ENCODE measurements around the gene VWA7.

The VWA7 gene

DNA sequence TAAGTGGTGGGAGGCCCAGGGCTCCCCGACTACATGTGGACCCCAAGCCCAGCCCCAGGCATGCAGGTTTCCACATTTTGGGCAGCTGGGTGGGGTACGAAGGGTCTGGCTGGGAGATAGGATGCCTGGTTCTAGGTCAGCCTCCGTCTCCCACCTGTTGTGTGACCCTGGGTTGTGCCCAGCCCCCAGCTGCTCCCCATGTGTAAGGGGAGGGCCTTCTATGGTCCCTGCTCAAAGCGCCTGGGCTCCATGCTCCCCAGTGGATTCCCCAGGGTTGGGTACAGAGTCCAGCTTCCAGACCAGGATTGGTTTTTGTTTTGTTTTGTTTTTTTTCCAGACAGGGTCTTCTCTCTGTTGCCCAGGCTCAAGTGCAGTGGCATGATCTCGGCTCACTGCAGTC, 1.1 kb upstream of the VWA7 start:
- no peak for ATAC-seq

DNA sequence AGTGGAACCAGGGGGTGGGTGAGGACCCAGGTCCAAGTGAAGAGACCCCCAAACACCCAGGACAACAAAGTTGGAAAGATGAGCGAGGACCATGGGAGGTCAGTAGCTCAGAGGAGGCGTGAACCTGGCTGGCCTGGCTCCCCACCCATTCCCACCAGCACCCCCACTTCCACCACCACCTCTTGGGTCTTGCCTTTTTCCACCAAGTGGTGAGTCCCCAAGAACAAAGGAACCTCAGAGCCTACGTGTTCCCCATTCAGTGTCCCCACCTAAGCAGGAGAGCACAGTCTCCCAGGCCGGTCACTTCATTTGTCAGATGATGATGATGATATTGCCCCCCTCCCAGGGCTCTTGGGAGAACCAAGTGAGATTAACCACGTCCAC, 531 bp upstream of the VWA7 start:
- no peak for ATAC-seq

- ATAC-seq = peak in 1 of 2 donors; percentile 2
Observed at GRCh38 chr6:31776485-31776988, 591 bp downstream of the VWA7 start.

DNA sequence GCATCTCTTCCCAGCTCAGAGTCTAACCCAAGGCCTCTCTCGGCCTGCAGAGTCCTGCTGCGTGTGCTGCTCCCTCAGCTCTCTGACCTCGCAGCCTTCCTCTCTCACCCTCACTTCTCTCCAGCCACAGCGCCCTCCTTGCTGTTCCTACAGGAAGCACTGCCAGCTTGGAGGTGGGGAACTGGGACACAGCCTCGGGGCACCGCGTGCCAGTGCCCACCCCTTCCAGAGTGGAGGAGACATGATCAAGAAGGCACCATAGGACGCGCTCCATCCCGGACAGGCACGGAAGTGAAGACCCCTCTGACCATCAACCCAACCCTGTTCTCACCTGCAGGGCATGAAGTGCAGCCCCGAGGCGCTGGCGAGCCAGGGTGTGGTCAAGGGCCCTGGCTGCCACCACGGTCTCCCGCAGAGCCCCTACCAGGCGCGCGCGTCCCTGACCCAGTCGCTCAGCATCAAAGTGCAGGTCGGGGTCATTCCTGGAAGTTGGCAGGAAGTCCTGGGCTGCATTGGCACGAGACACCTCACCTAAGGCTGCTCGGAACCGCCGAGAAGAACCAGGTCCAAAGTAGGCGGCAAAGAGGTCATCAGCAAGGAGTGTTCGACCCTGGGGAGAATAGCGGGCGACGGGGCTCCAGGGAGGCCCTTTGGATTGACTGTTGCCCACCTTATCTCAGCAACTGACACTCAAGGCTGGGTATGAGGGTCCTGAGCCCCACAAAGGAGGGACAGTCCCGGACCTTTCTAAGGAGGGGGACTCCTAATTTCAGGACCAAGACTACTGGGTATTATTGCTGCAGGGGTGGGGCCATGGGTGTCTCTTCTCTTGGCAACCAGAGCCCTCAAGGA, 1.3 kb downstream of the VWA7 start:
- no peak for ATAC-seq

- no peak for ATAC-seq
Observed at GRCh38 chr6:31775184-31775583, 1.9 kb downstream of the VWA7 start.

DNA sequence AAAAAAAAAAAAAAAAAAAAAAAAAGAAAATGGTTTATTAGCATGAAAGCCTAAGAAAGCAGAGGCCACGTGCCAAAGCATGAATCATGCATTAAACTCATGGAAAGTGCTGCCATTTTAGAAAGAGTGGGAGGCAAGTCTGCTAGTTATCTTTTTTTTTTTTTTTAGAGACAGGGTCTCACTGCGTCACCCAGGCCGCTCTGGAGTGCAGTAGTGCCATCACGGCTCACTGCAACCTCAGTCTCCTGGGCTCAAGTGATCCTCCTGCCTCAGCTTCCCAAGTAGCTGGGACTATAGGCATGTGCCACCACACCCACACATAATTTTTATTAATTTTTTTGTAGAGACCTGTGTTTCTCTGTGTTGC, 5.2 kb downstream of the VWA7 start:
- ATAC-seq = peak; percentile 31 to 50

DNA sequence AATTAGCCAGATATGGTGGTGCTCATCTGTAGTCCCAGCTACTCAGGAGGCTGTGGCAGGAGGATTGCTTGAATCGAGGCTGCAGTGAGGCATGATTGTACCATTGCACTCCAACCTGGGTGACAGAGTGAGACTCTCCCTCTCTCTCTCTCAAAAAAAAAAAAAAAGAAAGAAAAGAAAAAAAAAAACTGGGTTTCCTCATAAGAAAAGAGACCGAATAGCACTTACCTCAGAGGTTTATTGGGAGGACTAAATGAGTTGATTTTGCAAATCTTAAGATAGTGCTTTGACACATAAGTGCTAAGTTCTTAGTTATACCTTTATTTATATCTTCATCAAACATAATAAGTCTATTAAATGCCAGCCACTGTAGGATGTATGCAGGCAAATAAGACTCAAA, 6.3 kb downstream of the VWA7 start:
- ATAC-seq = no peak

GRCh38 chr6:31769684-31770371, 7.3 kb downstream of the VWA7 start:
- ATAC-seq = peak; percentile 79 to 85

- ATAC-seq = no peak
Observed at GRCh38 chr6:31768363-31769257, 8.5 kb downstream of the VWA7 start.

- no peak for ATAC-seq
Observed at GRCh38 chr6:31767096-31767645, 10.0 kb downstream of the VWA7 start.

DNA sequence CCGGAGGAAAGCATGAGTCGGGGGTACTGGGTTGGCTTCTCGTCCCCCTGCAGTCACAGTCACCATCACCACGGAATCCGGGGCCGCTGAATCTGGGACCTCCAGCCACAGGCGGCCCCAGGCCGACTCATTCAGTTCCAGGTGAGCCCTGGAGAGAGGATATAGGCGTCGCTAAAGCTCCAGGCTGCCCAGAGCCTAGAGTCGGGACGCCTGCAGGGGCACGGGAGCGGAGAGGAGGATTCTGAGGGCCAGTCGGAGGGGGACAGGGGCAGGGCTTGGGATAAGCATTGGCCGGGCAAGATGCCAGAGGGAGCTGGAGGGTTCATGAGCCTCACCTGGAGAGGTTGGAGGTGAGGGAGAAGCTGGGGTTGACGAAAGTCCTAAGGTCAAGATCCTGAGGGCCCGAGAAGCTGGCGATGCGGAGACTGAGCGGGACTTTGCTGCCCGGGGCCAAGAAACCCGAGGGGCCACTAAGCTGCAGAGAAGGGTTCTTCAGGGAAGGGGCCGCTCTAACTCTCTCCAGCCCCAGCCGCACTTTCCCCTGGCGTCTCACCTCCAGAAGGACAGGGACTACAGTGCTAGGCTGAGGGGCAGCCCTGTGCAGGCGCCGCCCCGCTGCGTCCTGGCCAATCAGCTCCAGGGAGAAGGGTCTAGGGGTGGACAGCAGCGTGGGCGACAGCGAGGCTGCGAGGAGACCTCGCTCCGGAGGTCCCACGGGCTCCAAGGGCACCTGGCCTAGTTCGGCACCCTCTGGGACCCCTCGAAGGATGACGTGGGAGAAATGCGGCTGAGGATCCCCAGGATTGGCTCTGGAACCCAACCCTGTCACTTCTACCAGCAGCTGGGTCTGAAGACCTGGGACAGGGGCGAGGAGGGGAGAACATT, 11.0 kb downstream of the VWA7 start:
- ATAC-seq = no peak

DNA sequence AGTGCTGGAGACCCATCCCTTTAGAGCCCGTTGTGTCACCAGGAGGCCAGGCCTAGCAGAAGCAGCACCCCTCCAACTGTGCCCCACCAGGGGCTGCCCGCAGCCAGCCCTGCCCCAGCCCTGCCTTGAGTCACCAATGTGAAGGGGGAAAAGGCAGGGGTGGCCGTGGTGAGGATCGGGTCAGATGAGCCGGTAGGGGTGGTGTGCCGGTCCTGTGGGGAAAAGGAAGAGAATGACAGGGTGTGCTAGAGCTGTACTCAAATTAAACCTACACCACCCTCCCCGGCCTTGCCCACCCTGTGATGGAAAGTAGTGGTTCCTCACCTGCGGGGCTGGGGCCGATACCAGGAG, 11.6 kb downstream of the VWA7 start:
- no peak for ATAC-seq

GRCh38 chr6:31764198-31764597, 12.9 kb downstream of the VWA7 start:
- ATAC-seq = no peak

- ATAC-seq = no peak
Observed at GRCh38 chr6:31763619-31763940, 13.5 kb downstream of the VWA7 start.

- no peak for ATAC-seq
Observed at GRCh38 chr6:31762878-31763618, 14.1 kb downstream of the VWA7 start.

GRCh38 chr6:31762356-31762755, 14.8 kb downstream of the VWA7 start, which contains the start of gene SAPCD1:
Gene SAPCD1, plus strand, starts transcription at chr6:31762656. Its CDS starts 399 bp downstream, at chr6:31763055.
- no peak for ATAC-seq

DNA sequence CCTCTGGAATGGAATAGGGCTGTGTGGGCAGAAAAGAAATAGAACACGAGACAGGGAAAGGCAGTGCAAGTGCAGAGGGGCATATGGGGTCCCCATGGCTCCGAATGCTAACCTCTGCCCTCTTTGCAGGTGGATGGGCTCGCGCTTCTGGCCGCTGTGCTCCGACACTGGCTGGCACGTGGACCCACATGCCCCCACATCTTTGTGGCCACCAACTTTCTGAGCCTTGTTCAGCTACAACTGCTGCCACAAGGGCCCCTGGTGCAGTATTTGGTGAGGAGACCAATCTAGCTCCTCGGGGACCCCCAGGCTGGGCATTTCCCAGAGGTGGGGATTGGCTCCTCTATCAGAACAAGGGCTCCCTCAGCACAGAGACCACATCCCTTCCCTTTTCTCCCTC, 15.8 kb downstream of the VWA7 start:
- ATAC-seq = no peak

DNA sequence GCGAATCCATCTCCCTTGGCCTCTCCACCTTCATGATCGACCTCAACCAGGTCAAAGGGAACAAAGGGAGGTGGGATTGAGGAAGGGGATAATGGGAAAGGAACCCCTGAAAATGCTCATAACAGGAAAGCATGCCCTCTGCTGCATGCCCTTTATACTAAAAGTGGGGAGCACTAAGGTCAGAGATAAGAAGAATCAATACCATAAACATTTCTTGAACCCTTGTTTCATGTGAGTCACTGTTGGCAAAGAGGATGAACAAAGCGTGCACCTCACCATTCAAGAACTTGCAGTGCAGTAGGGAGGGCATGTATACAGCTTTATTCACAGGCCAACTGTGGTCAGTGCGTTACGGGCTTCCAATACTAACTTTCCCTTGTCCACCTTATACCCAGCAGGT, 16.3 kb downstream of the VWA7 start:
- no peak for ATAC-seq

DNA sequence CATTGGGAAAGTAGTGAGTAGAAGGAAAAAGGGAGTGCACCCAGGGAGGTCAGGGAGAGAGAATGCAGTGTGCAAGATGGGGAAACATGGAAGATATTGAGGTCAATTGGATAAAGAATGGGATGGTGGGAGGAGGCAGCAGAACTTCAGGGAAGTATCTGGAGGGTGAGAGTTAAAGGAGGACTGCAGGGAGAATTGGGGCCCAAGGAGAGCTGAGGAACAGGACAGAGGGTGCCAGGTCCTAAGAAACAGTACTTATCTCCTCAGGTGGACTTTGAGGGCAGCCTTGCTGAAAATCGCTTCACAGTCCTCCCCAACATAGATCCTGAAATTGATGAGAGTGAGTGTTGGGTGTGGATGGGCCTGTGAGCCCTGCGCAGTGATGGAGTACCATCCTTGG, 18.8 kb downstream of the VWA7 start:
- no peak for ATAC-seq

DNA sequence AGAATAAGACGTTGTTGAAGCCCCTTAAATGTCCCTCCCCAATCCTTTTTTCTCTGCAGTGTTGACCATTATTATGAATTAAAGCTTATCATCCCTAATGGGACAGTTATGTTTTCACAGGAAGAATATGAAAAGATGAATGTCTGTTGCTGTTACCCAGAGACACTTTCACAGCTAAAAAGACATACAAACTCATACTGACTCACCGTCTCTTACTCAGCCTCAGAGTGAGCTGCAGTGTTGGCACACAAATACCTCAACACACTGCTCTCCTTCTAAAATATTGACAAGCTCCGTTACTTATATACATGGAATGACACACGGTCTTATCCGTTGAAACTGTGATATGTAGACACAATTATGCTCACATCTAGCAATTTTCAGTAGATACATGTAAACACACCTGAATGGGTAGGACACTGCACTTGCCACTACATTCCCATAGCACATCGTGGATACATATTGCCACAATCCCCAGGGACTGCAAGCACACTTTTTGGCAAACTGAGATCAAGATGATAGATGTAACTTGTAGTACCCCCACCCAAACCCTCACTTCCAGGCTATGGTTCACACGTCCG, 24.3 kb downstream of the VWA7 start:
- ATAC-seq = no peak
